H1 (cell line): ENCODE data around the gene TCEA2. TPM values are rescaled to one million over a fixed set of nuclear protein-coding genes. Genes with fewer than 3 reads are reported as not detected.

Source experiments
- CTCF ChIA-PET: fragments of 300-600 bp; sonication (Branson Sonifier 250); formaldehyde crosslinking; loops from one replicate; lab custom pipeline; 2021; ENCODE audit not compliant: partially characterized antibody; lab: Charles Lee
- POLR2A ChIA-PET: fragments of 300-600 bp; sonication (Branson Sonifier 250); formaldehyde crosslinking; loops from one replicate; lab custom pipeline; 2021; ENCODE audit warnings: inconsistent platforms; ENCODE audit not compliant: partially characterized antibody; lab: Charles Lee
- DNase-seq, 2 experiments: peaks; one replicate each; pipeline versions ENCODE4 v3.0.0 to v3.0.0-alpha.2; 2010 to 2022; ENCODE audit warnings: low spot score in 2 of 2, low read depth in 1 of 2, mixed read lengths in 1 of 2
- FAIRE-seq: peaks from 2 replicates; lab custom pipeline; 2011; peaks lifted over from hg19 to GRCh38; lab: Jason Lieb, UNC
- H2AFZ ChIP-seq: 2 replicates; pipeline ENCODE4 v1.8.1; 2012; ENCODE audit warnings: low read length, inconsistent platforms
- H2AK5ac ChIP-seq: 2 replicates; pipeline ENCODE4 v1.6.1; 2013; ENCODE audit warnings: low read depth, low read length
- H2BK120ac ChIP-seq: replicated peaks from 2 replicates; pipeline ENCODE3; 2013; ENCODE audit warnings: low read depth, low read length, inconsistent platforms
- H2BK12ac ChIP-seq: 2 replicates; pipeline ENCODE4 v1.6.1; 2013; ENCODE audit warnings: low read depth, low read length
- H2BK15ac ChIP-seq: 2 replicates; pipeline ENCODE4 v1.6.1; 2013; ENCODE audit warnings: low read length
- H2BK20ac ChIP-seq: 2 replicates; pipeline ENCODE4 v1.6.1; 2013; ENCODE audit warnings: low read length
- H2BK5ac ChIP-seq: 2 replicates; pipeline ENCODE4 v1.6.1; 2013; ENCODE audit warnings: low read depth, low read length
- H3K14ac ChIP-seq: 2 replicates; pipeline ENCODE4 v1.6.1; 2013; ENCODE audit warnings: inconsistent platforms; ENCODE audit not compliant: insufficient read length
- H3K18ac ChIP-seq: 2 replicates; pipeline ENCODE4 v1.6.1; 2013; ENCODE audit warnings: low read length; ENCODE audit errors: extremely low read depth
- H3K23ac ChIP-seq: 2 replicates; pipeline ENCODE4 v1.6.1; 2013; ENCODE audit warnings: inconsistent platforms; ENCODE audit not compliant: insufficient read length
- H3K23me2 ChIP-seq: 2 replicates; pipeline ENCODE4 v1.6.1; 2013; ENCODE audit warnings: low read depth, low read length
- H3K27ac ChIP-seq: 2 replicates; pipeline ENCODE4 v1.6.1; 2011; ENCODE audit warnings: low read depth, low read length, inconsistent platforms
- H3K27me3 ChIP-seq, 4 experiments: replicated peaks in 1 of 4; 1 replicate in 1 of 4; 2 replicates in 3 of 4; pipeline versions ENCODE4 v1.6.1 to v1.8.1; 2011 to 2013; ENCODE audit warnings: low read length in 3 of 4, mild to moderate bottlenecking in 3 of 4, inconsistent platforms in 2 of 4, mixed read lengths in 2 of 4, moderate library complexity in 1 of 4; ENCODE audit not compliant: control insufficient read depth in 3 of 4, insufficient read depth in 3 of 4; ENCODE audit errors: extremely low read depth in 1 of 4
- H3K36me3 ChIP-seq, 4 experiments: 2 replicates each; pipeline versions ENCODE4 v1.6.1 to v1.8.1; 2011 to 2013; ENCODE audit warnings: mild to moderate bottlenecking in 4 of 4, low read length in 3 of 4, moderate library complexity in 2 of 4, control low read depth in 1 of 4, inconsistent platforms in 1 of 4; ENCODE audit not compliant: insufficient read depth in 4 of 4, control insufficient read depth in 2 of 4
- H3K4ac ChIP-seq: replicated peaks from 2 replicates; pipeline ENCODE3; 2013; ENCODE audit warnings: low read length, low read depth, mixed read lengths, inconsistent platforms; ENCODE audit not compliant: insufficient read length
- H3K4me1 ChIP-seq, 4 experiments: replicated peaks in 1 of 4; 1 replicate in 1 of 4; 2 replicates in 3 of 4; pipeline versions ENCODE4 v1.6.1 to v1.8.1; 2011 to 2013; ENCODE audit warnings: low read length in 3 of 4, inconsistent platforms in 2 of 4, mixed read lengths in 1 of 4; ENCODE audit not compliant: insufficient read depth in 4 of 4, control insufficient read depth in 3 of 4
- H3K4me2 ChIP-seq, 2 experiments: 2 replicates each; pipeline versions ENCODE4 v1.6.1 to v1.8.1; 2011 to 2013; ENCODE audit warnings: low read depth in 2 of 2, low read length in 2 of 2, control low read depth in 1 of 2, inconsistent platforms in 1 of 2, mild to moderate bottlenecking in 1 of 2; ENCODE audit not compliant: insufficient read depth in 1 of 2
- H3K4me3 ChIP-seq, 4 experiments: fragments of 200-600, 300-600 bp in 1 of 4; sonication (generic), shearing (Covaris generic), sonication (Bioruptor Twin) in 1 of 4; 2 replicates each; pipeline versions ENCODE4 v1.5.1 to v1.8.1; 2011 to 2016; ENCODE audit warnings: low read length in 4 of 4, low read depth in 3 of 4, control low read depth in 2 of 4, inconsistent platforms in 2 of 4, mild to moderate bottlenecking in 2 of 4, mixed read lengths in 1 of 4, moderate library complexity in 1 of 4; ENCODE audit not compliant: insufficient read depth in 2 of 4; ENCODE audit errors: extremely low read depth in 1 of 4
- H3K56ac ChIP-seq: replicated peaks from 2 replicates; pipeline ENCODE3; 2013; ENCODE audit warnings: low read depth, mild to moderate bottlenecking, mixed read lengths, low read length, inconsistent platforms; ENCODE audit not compliant: insufficient read length
- H3K79me1 ChIP-seq: 2 replicates; pipeline ENCODE4 v1.6.1; 2013; ENCODE audit warnings: low read depth, low read length, control low read depth
- H3K79me2 ChIP-seq, 2 experiments: 2 replicates each; pipeline versions ENCODE4 v1.6.1 to v1.8.1; 2012 to 2013; ENCODE audit warnings: low read length in 2 of 2, mild to moderate bottlenecking in 2 of 2, inconsistent platforms in 1 of 2; ENCODE audit not compliant: insufficient read depth in 2 of 2, control insufficient read depth in 1 of 2
- H3K9ac ChIP-seq, 4 experiments: replicated peaks in 1 of 4; 1 replicate in 1 of 4; 2 replicates in 3 of 4; pipeline versions ENCODE4 v1.6.1 to v1.8.1; 2011 to 2013; ENCODE audit warnings: low read depth in 3 of 4, low read length in 3 of 4, control low read depth in 2 of 4, mild to moderate bottlenecking in 2 of 4, moderate library complexity in 2 of 4, inconsistent platforms in 1 of 4; ENCODE audit errors: extremely low read depth in 1 of 4
- H3K9me3 ChIP-seq, 2 experiments: 2 replicates each; pipeline versions ENCODE4 v1.6.1 to v1.8.1; 2012 to 2013; ENCODE audit warnings: mild to moderate bottlenecking in 2 of 2, moderate library complexity in 2 of 2, control low read depth in 1 of 2, inconsistent platforms in 1 of 2, low read depth in 1 of 2, low read length in 1 of 2, mixed read lengths in 1 of 2; ENCODE audit not compliant: insufficient read depth in 2 of 2
- H4K20me1 ChIP-seq, 2 experiments: replicated peaks in 1 of 2; 2 replicates each; pipeline versions ENCODE3 to v1.8.1; 2011 to 2013; ENCODE audit warnings: inconsistent platforms in 2 of 2, low read length in 2 of 2, mild to moderate bottlenecking in 1 of 2; ENCODE audit not compliant: insufficient read depth in 2 of 2, control insufficient read depth in 1 of 2
- H4K5ac ChIP-seq: 2 replicates; pipeline ENCODE4 v1.6.1; 2013; ENCODE audit warnings: low read length, low read depth, mixed read lengths, inconsistent platforms; ENCODE audit not compliant: insufficient read length
- H4K8ac ChIP-seq: 2 replicates; pipeline ENCODE4 v1.8.0; 2013; ENCODE audit warnings: mild to moderate bottlenecking, moderate library complexity, low read length, inconsistent platforms; ENCODE audit not compliant: insufficient read depth; ENCODE audit errors: extremely low read depth
- H4K91ac ChIP-seq: replicated peaks from 2 replicates; pipeline ENCODE3; 2013; ENCODE audit warnings: low read length, mixed read lengths, inconsistent platforms; ENCODE audit not compliant: insufficient read length
- BCL11A ChIP-seq, 2 experiments: IDR thresholded peaks; one replicate each; pipeline ENCODE4 v1.6.1; 2011; ENCODE audit warnings: low read depth in 2 of 2, low read length in 2 of 2, mild to moderate bottlenecking in 2 of 2
- GABPA ChIP-seq: IDR thresholded peaks from 2 replicates; pipeline ENCODE4 v1.6.1; 2011; ENCODE audit warnings: mild to moderate bottlenecking, low read length, moderate library complexity, borderline replicate concordance; ENCODE audit not compliant: insufficient read depth
- RAD21 ChIP-seq, 2 experiments: IDR thresholded peaks in 1 of 2; conservative IDR thresholded peaks in 1 of 2; 2 replicates each; pipeline ENCODE4 v1.6.1; 2011; ENCODE audit warnings: low read depth in 2 of 2, low read length in 2 of 2, improper control_type of control experiment in 1 of 2, inconsistent platforms in 1 of 2, mild to moderate bottlenecking in 1 of 2, moderate library complexity in 1 of 2
- SIX5 ChIP-seq: IDR thresholded peaks from 2 replicates; pipeline ENCODE4 v1.6.1; 2011; ENCODE audit warnings: mild to moderate bottlenecking, low read depth, low read length
- WGBS, 2 experiments: shearing (Covaris generic) in 1 of 2; methylation state at CpG; one replicate each; pipeline versions ENCODE4 v1.1.6 to v1.1.7; 2013 to 2015; ENCODE audit warnings: low lambda C conversion rate in 2 of 2, mixed read lengths in 2 of 2, inconsistent platforms in 1 of 2, low coverage in 1 of 2, missing lambda C conversion rate in 1 of 2; ENCODE audit not compliant: insufficient replicate concordance in 2 of 2, insufficient coverage in 1 of 2, insufficient read length in 1 of 2; ENCODE audit errors: extremely low coverage in 1 of 2, missing lambda C conversion rate in 1 of 2; 5-methylcytosine and 5-hydroxymethylcytosine counted together
- polyA plus RNA-seq, 7 experiments: library from polyadenylated mRNA; depleted of rRNA in 3 of 7; stranded (reverse) in 5 of 7; unstranded in 2 of 7; fragments of >200 nt in 5 of 7; fragments of 200-250 nt in 2 of 7; gene quantifications; 1 replicate in 5 of 7; 2 replicates in 1 of 7; 4 replicates in 1 of 7; pipeline versions ENCODE4 v1.2.1 to v1.2.3, GENCODE V29; 2011 to 2013; ENCODE audit warnings: missing spikeins in 2 of 7, mixed read lengths in 2 of 7
- total RNA-seq: library from RNA; stranded (reverse); fragmentation: NEBNext Ultra II Directional; extraction: Animal tissue kit (Norgen Biotek cat#: 25700); gene quantifications from 2 replicates; pipeline ENCODE4 v1.2.1, GENCODE V29; 2021

Gene TCEA2
- total and polyA plus RNA-seq, 2 of the 8 experiments (the other 6 are each of a cell fraction or from before 2014, with no cell fraction given) = 41.4 to 42.3 TPM

GRCh38 chr20:64106981-64107735, 44.2 kb downstream of the TCEA2 start, which contains the start of gene NPBWR2:
Gene NPBWR2, minus strand, starts transcription at chr20:64107565. Its CDS starts 734 bp downstream, at chr20:64106831.
- Histone ChIP-seq H4K91ac (no peak within 1 kb of the TSS), H3K9ac (no peak within 1 kb of the TSS), H3K27me3 (peaks cover 2 to 10% (median 9%) of the 10 kb centered on the region in 4 experiments), H3K4ac (no peak within 1 kb of the TSS), H2AK5ac (no peak within 1 kb of the TSS), H3K14ac (no peak within 1 kb of the TSS), H3K4me1 (peaks cover 0 to 8% (median 3%) of the 10 kb centered on the region in 4 experiments; a peak in 3 of 7 replicates), H2BK15ac (no peak within 1 kb of the TSS), H3K9me3 (no peaks in the 10 kb centered on the region), H2BK120ac (no peak within 1 kb of the TSS), H3K4me2 (no peak within 1 kb of the TSS), H3K56ac (no peak within 1 kb of the TSS), H2AFZ (no peak within 1 kb of the TSS), H3K27ac (no peak within 1 kb of the TSS; the same call in 1 of the 2 replicates), H3K23me2 (peaks cover 2% of the 10 kb centered on the region; the same call in 1 of the 2 replicates), H3K79me1 (no peaks in the 10 kb centered on the region; the same call in 1 of the 2 replicates), H3K36me3 (no peaks in the 10 kb centered on the region), H2BK12ac (no peak within 1 kb of the TSS), H2BK20ac (no peak within 1 kb of the TSS), H3K23ac (no peak within 1 kb of the TSS), H4K20me1 (peaks cover 3 to 4% of the 10 kb centered on the region in 2 experiments), H3K4me3 (no peak within 1 kb of the TSS), H4K8ac (no peak within 1 kb of the TSS), H3K79me2 (no peaks in the 10 kb centered on the region), H2BK5ac (no peak within 1 kb of the TSS), H3K18ac (no peak within 1 kb of the TSS), H4K5ac (no peak within 1 kb of the TSS)
- ChIA-PET POLR2A (no interaction called here), CTCF (interaction anchor here (0.8 to 6.4 kb wide), 2 partner anchors 13 to 15 kb away, joined by 4 to 59 read pairs; no protein-coding TSS in a partner anchor)
- 81% methylated on average over 22 of the region's 22 CpGs; no CpG with 5 or more reads in 1 of the 2 experiments for WGBS, 2 experiments
- no peak for FAIRE-seq
- peak in 1 of 2 experiments; percentile 44 for DNase-seq
- TF ChIP-seq RAD21 (IDR thresholded peaks at IDR 0.05 in 1 of 2, conservative IDR thresholded peaks at IDR 0.05 in 1 of 2; ENCODE audit: low read depth in 2 of 2, low read length in 2 of 2) = no peak
- TF ChIP-seq SIX5 = no peak
- TF ChIP-seq BCL11A (IDR thresholded peaks at IDR 0.05; ENCODE audit: low read depth in 2 of 2, low read length in 2 of 2) = no peak
- TF ChIP-seq GABPA = 0 out of 2 replicates have a peak, but pooled peaks have one; percentile 24
